ENCODE measurements around the gene RAB11FIP2. TPM values are rescaled to one million over a fixed set of nuclear protein-coding genes. Genes with fewer than 3 reads are reported as not detected.

Gene RAB11FIP2
- polyA plus RNA-seq, 2 of the 4 experiments (the other 2 are of a cell fraction) = 10.0 to 29.3 TPM

- ATAC-seq = no peak
- DNase-seq (ENCODE audit: low read depth in 1 of 2, low spot score in 1 of 2) = no peak
- no peak for TF ChIP-seq SREBF2 (IDR thresholded peaks at IDR 0.05)
- TF ChIP-seq FOSL2 (IDR thresholded peaks at IDR 0.05) = no peak
- no peak for TF ChIP-seq FOSL2 (CRISPR knock-in tag; IDR thresholded peaks at IDR 0.05)
- CTCF ChIA-PET = no interaction called here
- POLR2A ChIA-PET = no interaction called here
- Histone ChIP-seq H3K4me3 (no peak overlapping the region), H3K9me3 (no peaks in the 10 kb centered on the region), H3K4me1 (no peaks in the 10 kb centered on the region), H3K4me2 (no peak overlapping the region), H3K27ac (no peak overlapping the region)
- no peak for FAIRE-seq
- WGBS (ENCODE audit: missing lambda C conversion rate) = 95% methylated on average over 12 of the region's 12 CpGs
These were observed 29.5 kb downstream of the RAB11FIP2 start for GRCh38 chr10:118017071-118017740.

DNA sequence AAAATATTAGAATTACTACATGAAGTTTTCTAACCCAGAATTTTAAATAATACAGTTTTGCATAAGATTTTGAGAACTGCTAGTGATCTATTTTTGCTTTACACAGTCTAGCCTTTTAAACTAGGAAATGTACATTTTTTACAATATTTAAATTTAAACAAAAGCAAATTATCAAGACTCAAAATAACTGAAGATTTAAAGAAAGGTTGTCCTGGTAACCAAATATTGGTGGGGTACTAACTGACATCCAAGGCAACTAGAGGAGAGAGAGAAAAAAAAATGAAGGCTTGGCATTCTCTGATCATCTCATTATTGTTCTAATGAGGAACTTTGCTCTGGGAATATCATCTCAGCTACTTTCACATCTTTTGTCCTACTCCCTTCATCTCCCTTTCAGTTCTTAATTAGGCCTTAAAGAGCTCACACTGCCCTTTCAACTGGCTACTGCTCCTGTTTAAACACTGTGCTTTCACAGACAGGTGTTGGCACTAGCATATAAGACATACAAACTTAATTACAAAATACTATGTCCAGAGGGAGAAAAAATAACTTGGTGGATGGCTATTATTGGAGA lies 33.7 kb downstream of the RAB11FIP2 start:
- ChIA-PET CTCF (no interaction called here), POLR2A (no interaction called here)
- Histone ChIP-seq H3K9me3 (no peaks in the 10 kb centered on the region), H3K4me2 (no peak overlapping the region), H3K4me1 (no peaks in the 10 kb centered on the region), H3K4me3 (no peak overlapping the region), H3K27ac (no peak overlapping the region)
- no peak for ATAC-seq
- TF ChIP-seq PBX3 (IDR thresholded peaks at IDR 0.05) (no peak), TFCP2L1 (CRISPR knock-in tag; IDR thresholded peaks at IDR 0.05) (no peak), ESRRA (IDR thresholded peaks at IDR 0.05; ENCODE audit: borderline replicate concordance, low read length) (no peak), ZFP36 (IDR thresholded peaks at IDR 0.05; ENCODE audit: borderline replicate concordance, partially characterized antibody) (no peak), MYC (IDR thresholded peaks at IDR 0.05; ENCODE audit: borderline replicate concordance, low read length) (no peak), HOXB5 (CRISPR knock-in tag; IDR thresholded peaks at IDR 0.05) (no peak), ZC3H11A (IDR thresholded peaks at IDR 0.05) (no peak), CHD4 (IDR thresholded peaks at IDR 0.05; ENCODE audit: borderline replicate concordance) (no peak), HOXA7 (CRISPR knock-in tag; IDR thresholded peaks at IDR 0.05) (no peak), PHF8 (IDR thresholded peaks at IDR 0.05; ENCODE audit: borderline replicate concordance, low read depth) (no peak), JUN (IDR thresholded peaks at IDR 0.05) (no peak), ZSCAN20 (CRISPR knock-in tag; IDR thresholded peaks at IDR 0.05) (no peak), HES2 (IDR thresholded peaks at IDR 0.05) (no peak), CTCF (IDR thresholded peaks at IDR 0.05) (no peak), TP53 (CRISPR knock-in tag; IDR thresholded peaks at IDR 0.05) (no peak), JUNB (IDR thresholded peaks at IDR 0.05) (no peak), RFX5 (IDR thresholded peaks at IDR 0.05) (no peak), SREBF2 (IDR thresholded peaks at IDR 0.05) (no peak)
- TF ChIP-seq, protein P1, sequence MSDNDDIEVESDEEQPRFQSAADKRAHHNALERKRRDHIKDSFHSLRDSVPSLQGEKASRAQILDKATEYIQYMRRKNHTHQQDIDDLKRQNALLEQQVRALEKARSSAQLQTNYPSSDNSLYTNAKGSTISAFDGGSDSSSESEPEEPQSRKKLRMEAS (IDR thresholded peaks at IDR 0.05) = no peak
- no peak for DNase-seq (ENCODE audit: low read depth in 1 of 2, low spot score in 1 of 2)
- FAIRE-seq = no peak

DNA sequence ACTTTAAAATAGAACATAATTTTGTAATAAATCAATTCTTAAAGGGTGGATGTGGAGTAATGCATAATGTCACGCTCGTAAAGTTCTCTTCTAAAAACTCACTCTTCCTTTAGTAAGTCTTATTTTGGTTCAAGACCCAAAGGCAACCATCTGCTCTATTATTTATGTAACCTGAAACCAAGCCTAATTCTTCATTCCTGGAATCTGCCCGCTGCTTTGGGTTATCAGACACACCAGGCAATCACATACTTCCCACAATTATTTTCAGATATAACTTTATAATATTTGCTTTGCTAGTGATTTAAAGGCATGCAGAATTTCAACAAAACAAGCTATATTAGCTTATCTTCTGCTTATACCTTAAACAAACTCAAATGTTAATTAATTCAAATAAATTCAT lies 39.0 kb downstream of the RAB11FIP2 start:
- ChIA-PET POLR2A (no interaction called here), CTCF (no interaction called here)
- no peak overlapping the region for H3K4me2 ChIP-seq
- no peaks in the 10 kb centered on the region for H3K9me3 ChIP-seq
- peaks cover 3% of the 10 kb centered on the region; the same call in 2 of the 3 replicates for H3K4me1 ChIP-seq
- FAIRE-seq (no peak), ATAC-seq (no peak), DNase-seq (ENCODE audit: low read depth in 1 of 2, low spot score in 1 of 2) (no peak)
- WGBS (ENCODE audit: missing lambda C conversion rate) = 96% methylated on average over 3 of the region's 3 CpGs
- no peak overlapping the region for H3K4me3 ChIP-seq
- H3K27ac ChIP-seq = no peak overlapping the region
- TF ChIP-seq MYC (IDR thresholded peaks at IDR 0.05; ENCODE audit: borderline replicate concordance, low read length) (no peak), CTCF (IDR thresholded peaks at IDR 0.05) (no peak), PHF8 (IDR thresholded peaks at IDR 0.05; ENCODE audit: borderline replicate concordance, low read depth) (no peak), FOXS1 (CRISPR knock-in tag; IDR thresholded peaks at IDR 0.05) (no peak), MAFK (IDR thresholded peaks at IDR 0.05; ENCODE audit: partially characterized antibody) (no peak), ZFP36 (IDR thresholded peaks at IDR 0.05; ENCODE audit: borderline replicate concordance, partially characterized antibody) (no peak), TP53 (CRISPR knock-in tag; IDR thresholded peaks at IDR 0.05) (no peak), SREBF2 (IDR thresholded peaks at IDR 0.05) (no peak), ZSCAN20 (CRISPR knock-in tag; IDR thresholded peaks at IDR 0.05) (no peak), KDM5A (IDR thresholded peaks at IDR 0.05) (no peak), RARB (CRISPR knock-in tag; IDR thresholded peaks at IDR 0.05) (no peak), POLR2A (IDR thresholded peaks at IDR 0.05; ENCODE audit: low read length) (no peak), EHF (CRISPR knock-in tag; IDR thresholded peaks at IDR 0.05) (no peak)
- TF ChIP-seq, protein P2, sequence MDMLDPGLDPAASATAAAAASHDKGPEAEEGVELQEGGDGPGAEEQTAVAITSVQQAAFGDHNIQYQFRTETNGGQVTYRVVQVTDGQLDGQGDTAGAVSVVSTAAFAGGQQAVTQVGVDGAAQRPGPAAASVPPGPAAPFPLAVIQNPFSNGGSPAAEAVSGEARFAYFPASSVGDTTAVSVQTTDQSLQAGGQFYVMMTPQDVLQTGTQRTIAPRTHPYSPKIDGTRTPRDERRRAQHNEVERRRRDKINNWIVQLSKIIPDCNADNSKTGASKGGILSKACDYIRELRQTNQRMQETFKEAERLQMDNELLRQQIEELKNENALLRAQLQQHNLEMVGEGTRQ (IDR thresholded peaks at IDR 0.05) = no peak

All from A549 (cell line).